Measurements from ENCODE around the gene OR9K2. TPM values are rescaled to one million over a fixed set of nuclear protein-coding genes. Genes with fewer than 3 reads are reported as not detected.

The OR9K2 gene
- total and polyA plus RNA-seq, 2 of the 4 experiments (the other 2 are of a cell fraction) = not detected

DNA sequence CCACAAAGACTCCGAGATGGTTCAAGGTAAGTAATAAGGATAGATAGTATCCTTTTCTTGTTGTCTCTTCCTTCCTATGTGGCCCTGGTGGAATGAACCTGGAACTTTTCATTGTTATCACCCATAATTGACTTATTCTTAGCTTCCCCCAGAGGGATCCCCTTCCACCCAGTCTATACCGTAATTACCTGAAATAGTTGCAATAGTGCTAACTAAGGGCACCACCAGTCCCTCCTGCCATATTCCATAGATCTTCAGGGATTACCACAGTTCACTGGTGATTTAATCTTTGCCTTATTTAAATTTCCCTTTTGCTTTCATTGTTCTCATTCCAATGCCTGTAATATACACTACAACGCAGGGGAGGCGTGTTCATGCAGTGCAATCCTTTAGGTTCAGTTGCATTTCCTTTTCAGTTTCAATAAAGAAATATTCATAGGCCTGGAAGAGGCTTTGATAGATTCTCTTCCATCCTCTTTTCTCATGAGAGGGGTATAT is 13.8 kb upstream of the OR9K2 start:
- no peaks in the 10 kb centered on the region for H4K20me1 ChIP-seq (ENCODE audit: insufficient read depth, low read length)
- H4K8ac ChIP-seq (ENCODE audit: low read depth in 2 of 2, low read length in 2 of 2) = no peak overlapping the region
- no peaks in the 10 kb centered on the region for H3K4me1 ChIP-seq (ENCODE audit: control insufficient read depth, insufficient read depth, low read length)
- H3K4me2 ChIP-seq (ENCODE audit: low read depth, low read length) = no peak overlapping the region
- intact Hi-C loops (cut with micrococcal nuclease) = no loop called here
- H3K9me1 ChIP-seq (ENCODE audit: insufficient read depth, low read length) = no peaks in the 10 kb centered on the region
- no peaks in the 10 kb centered on the region for H3K79me1 ChIP-seq (ENCODE audit: low read depth in 1 of 2, low read length in 2 of 2)
- TF ChIP-seq RCOR1 (IDR thresholded peaks at IDR 0.05; ENCODE audit: insufficient replicate concordance, low read length) (no peak), FOS (IDR thresholded peaks at IDR 0.05; ENCODE audit: low read depth, low read length) (no peak), POLR2A (IDR thresholded peaks at IDR 0.05; ENCODE audit: low read depth, low read length) (no peak), MAZ (IDR thresholded peaks at IDR 0.05; ENCODE audit: borderline replicate concordance, low read depth, low read length) (no peak), RAD21 (IDR thresholded peaks at IDR 0.05; ENCODE audit: low read length) (no peak)
- TF ChIP-seq, protein P1, sequence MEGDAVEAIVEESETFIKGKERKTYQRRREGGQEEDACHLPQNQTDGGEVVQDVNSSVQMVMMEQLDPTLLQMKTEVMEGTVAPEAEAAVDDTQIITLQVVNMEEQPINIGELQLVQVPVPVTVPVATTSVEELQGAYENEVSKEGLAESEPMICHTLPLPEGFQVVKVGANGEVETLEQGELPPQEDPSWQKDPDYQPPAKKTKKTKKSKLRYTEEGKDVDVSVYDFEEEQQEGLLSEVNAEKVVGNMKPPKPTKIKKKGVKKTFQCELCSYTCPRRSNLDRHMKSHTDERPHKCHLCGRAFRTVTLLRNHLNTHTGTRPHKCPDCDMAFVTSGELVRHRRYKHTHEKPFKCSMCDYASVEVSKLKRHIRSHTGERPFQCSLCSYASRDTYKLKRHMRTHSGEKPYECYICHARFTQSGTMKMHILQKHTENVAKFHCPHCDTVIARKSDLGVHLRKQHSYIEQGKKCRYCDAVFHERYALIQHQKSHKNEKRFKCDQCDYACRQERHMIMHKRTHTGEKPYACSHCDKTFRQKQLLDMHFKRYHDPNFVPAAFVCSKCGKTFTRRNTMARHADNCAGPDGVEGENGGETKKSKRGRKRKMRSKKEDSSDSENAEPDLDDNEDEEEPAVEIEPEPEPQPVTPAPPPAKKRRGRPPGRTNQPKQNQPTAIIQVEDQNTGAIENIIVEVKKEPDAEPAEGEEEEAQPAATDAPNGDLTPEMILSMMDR (conservative IDR thresholded peaks at IDR 0.05; ENCODE audit: low read depth, low read length) = no peak
- TF ChIP-seq, protein P2, sequence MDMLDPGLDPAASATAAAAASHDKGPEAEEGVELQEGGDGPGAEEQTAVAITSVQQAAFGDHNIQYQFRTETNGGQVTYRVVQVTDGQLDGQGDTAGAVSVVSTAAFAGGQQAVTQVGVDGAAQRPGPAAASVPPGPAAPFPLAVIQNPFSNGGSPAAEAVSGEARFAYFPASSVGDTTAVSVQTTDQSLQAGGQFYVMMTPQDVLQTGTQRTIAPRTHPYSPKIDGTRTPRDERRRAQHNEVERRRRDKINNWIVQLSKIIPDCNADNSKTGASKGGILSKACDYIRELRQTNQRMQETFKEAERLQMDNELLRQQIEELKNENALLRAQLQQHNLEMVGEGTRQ (IDR thresholded peaks at IDR 0.05; ENCODE audit: low read depth, low read length) = no peak
- DNase-seq = no peak
- H4K91ac ChIP-seq (ENCODE audit: insufficient read depth, low read depth, low read length) = no peak overlapping the region
- H3K36me3 ChIP-seq (ENCODE audit: control insufficient read depth, insufficient read depth, low read length) = no peaks in the 10 kb centered on the region
- H3K9ac ChIP-seq (ENCODE audit: low read depth, low read length) = no peak overlapping the region
- H2BK20ac ChIP-seq (ENCODE audit: low read depth, low read length) = no peak overlapping the region
- H2BK5ac ChIP-seq (ENCODE audit: low read depth, low read length, poor library complexity, severe bottlenecking) = no peak overlapping the region
- H3K27ac ChIP-seq (ENCODE audit: insufficient read depth, low read length) = no peak overlapping the region
- in situ Hi-C loops (cut with MboI; ENCODE audit: low sequenced_read_pairs) = no loop called here
- H2AK9ac ChIP-seq (replicated peaks; ENCODE audit: low read depth, low read length, poor library complexity) = no peak overlapping the region
- H3K56ac ChIP-seq (ENCODE audit: extremely low read depth, insufficient read depth, low read length) = no peak overlapping the region
- H3K9me3 ChIP-seq (ENCODE audit: control insufficient read depth, insufficient read depth, low read length) = no peaks in the 10 kb centered on the region
- BruUV-seq (replicated peaks) = no TSS peak
- no peak overlapping the region for H3K18ac ChIP-seq (ENCODE audit: low read depth, low read length)
- ChIA-PET POLR2A (ENCODE audit: unreplicated experiment) (no interaction called here), CTCF (no interaction called here)
- H2BK120ac ChIP-seq (ENCODE audit: low read depth, low read length) = no peak overlapping the region
- no peak overlapping the region for H3K14ac ChIP-seq (replicated peaks; ENCODE audit: low read depth, low read length)
- no peak overlapping the region for H3K4ac ChIP-seq (ENCODE audit: low read depth, low read length)
- no peak overlapping the region for H2AFZ ChIP-seq (replicated peaks; ENCODE audit: low read length, poor library complexity)
- no peak overlapping the region for H3K4me3 ChIP-seq (ENCODE audit: insufficient read depth, low read depth, low read length)
- WGBS, 2 experiments (ENCODE audit: extremely low coverage in 2 of 2, insufficient read length in 1 of 2) = no CpG with 5 or more reads among the region's 4 CpGs
- dilution Hi-C loops (cut with HindIII; ENCODE audit: low sequenced_read_pairs, unreplicated experiment) = no loop called here
- no peak overlapping the region for H3K23ac ChIP-seq (ENCODE audit: low read depth, low read length)
- ATAC-seq (ENCODE audit: low read depth) = no peak
- no peaks in the 10 kb centered on the region for H3K27me3 ChIP-seq (ENCODE audit: control insufficient read depth, insufficient read depth, low read length)
- H2BK15ac ChIP-seq (ENCODE audit: low read depth, low read length) = no peak overlapping the region
- no peak overlapping the region for H2AK5ac ChIP-seq (ENCODE audit: low read depth, low read length)
- H4K5ac ChIP-seq (ENCODE audit: low read depth, low read length) = no peak overlapping the region
